Neural cell (in vitro differentiated cells): Measurements from ENCODE around the gene BCAR3.

Experiments
- EP300 ChIP-seq: fragments of 450-650 bp; conservative IDR thresholded peaks from 2 replicates; pipeline ENCODE4 v1.6.1; 2014; ENCODE audit warnings: antibody characterized with exemption, mild to moderate bottlenecking, moderate library complexity; ENCODE audit not compliant: poor library complexity, severe bottlenecking
- EZH2 ChIP-seq: fragments of 200-600, 300-800 bp; shearing (Covaris generic), sonication (generic); IDR thresholded peaks from 2 replicates; pipeline ENCODE4 v1.6.1; 2014; ENCODE audit warnings: antibody characterized with exemption, low read length, borderline replicate concordance, mild to moderate bottlenecking; ENCODE audit not compliant: insufficient read depth, poor library complexity, severe bottlenecking
- POLR2AphosphoS5 ChIP-seq: IDR thresholded peaks from 2 replicates; pipeline ENCODE4 v1.6.1; 2012
- TAF1 ChIP-seq: IDR thresholded peaks from 2 replicates; pipeline ENCODE4 v1.6.1; 2012; ENCODE audit warnings: low read depth
- TF ChIP-seq, protein P1 (sequence below): fragments of 450-650 bp; IDR thresholded peaks from 2 replicates; pipeline ENCODE4 v1.5.1; 2014; ENCODE audit warnings: antibody characterized with exemption, mild to moderate bottlenecking, moderate library complexity; ENCODE audit not compliant: poor library complexity, severe bottlenecking
- TF ChIP-seq, protein P2 (sequence below): IDR thresholded peaks from 2 replicates; pipeline ENCODE4 v1.6.1; 2012; ENCODE audit warnings: borderline replicate concordance

DNA sequence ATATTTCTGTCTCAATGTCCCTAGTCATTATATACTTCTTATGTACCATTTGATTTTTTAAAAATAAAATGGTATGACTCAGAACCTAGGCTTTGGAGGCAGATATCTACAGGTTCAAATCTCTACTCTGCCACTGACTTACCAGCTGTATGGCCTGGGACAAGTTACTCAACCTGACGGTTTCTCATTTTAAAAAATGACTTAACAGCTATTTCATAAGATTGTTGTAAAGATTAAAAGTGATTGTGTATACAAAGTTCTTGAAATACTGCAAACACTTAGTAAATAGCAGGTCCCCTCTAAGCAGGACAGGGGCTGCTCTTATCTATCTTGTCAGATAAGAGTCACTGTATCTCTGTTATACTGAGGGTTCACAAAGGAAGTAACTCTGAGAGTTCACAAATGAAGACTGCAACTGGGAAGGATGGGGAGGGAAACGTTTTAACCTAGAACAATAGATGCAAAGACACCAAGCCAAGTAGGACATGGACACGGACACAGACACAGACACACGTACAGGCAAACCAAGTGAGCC lies 2.6 kb downstream of the BCAR3 start:
- TF ChIP-seq, protein P1, sequence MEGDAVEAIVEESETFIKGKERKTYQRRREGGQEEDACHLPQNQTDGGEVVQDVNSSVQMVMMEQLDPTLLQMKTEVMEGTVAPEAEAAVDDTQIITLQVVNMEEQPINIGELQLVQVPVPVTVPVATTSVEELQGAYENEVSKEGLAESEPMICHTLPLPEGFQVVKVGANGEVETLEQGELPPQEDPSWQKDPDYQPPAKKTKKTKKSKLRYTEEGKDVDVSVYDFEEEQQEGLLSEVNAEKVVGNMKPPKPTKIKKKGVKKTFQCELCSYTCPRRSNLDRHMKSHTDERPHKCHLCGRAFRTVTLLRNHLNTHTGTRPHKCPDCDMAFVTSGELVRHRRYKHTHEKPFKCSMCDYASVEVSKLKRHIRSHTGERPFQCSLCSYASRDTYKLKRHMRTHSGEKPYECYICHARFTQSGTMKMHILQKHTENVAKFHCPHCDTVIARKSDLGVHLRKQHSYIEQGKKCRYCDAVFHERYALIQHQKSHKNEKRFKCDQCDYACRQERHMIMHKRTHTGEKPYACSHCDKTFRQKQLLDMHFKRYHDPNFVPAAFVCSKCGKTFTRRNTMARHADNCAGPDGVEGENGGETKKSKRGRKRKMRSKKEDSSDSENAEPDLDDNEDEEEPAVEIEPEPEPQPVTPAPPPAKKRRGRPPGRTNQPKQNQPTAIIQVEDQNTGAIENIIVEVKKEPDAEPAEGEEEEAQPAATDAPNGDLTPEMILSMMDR = no peak
- TF ChIP-seq EZH2 = no peak
- TF ChIP-seq POLR2AphosphoS5 = no peak
- no peak for TF ChIP-seq EP300
- TF ChIP-seq, protein P2, sequence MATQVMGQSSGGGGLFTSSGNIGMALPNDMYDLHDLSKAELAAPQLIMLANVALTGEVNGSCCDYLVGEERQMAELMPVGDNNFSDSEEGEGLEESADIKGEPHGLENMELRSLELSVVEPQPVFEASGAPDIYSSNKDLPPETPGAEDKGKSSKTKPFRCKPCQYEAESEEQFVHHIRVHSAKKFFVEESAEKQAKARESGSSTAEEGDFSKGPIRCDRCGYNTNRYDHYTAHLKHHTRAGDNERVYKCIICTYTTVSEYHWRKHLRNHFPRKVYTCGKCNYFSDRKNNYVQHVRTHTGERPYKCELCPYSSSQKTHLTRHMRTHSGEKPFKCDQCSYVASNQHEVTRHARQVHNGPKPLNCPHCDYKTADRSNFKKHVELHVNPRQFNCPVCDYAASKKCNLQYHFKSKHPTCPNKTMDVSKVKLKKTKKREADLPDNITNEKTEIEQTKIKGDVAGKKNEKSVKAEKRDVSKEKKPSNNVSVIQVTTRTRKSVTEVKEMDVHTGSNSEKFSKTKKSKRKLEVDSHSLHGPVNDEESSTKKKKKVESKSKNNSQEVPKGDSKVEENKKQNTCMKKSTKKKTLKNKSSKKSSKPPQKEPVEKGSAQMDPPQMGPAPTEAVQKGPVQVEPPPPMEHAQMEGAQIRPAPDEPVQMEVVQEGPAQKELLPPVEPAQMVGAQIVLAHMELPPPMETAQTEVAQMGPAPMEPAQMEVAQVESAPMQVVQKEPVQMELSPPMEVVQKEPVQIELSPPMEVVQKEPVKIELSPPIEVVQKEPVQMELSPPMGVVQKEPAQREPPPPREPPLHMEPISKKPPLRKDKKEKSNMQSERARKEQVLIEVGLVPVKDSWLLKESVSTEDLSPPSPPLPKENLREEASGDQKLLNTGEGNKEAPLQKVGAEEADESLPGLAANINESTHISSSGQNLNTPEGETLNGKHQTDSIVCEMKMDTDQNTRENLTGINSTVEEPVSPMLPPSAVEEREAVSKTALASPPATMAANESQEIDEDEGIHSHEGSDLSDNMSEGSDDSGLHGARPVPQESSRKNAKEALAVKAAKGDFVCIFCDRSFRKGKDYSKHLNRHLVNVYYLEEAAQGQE = no peak
- TF ChIP-seq TAF1 = no peak
